COLO668 (cell line): ENCODE data around the gene COL4A2.
"Not testable (repeated sequence)": the region's sequence is repeated elsewhere in the genome, so short reads cannot be mapped to it uniquely, and the experiment has no call there.

ENCODE experiments used
- DNase-seq: peaks from one replicate; lab custom pipeline; 2025; ENCODE audit not compliant: unreplicated experiment; lab: John Stamatoyannopoulos, UW

Gene COL4A2

GRCh38 chr13:110306340-110306959 is 634 bp upstream of the COL4A2 start:
- DNase-seq: no peak

- peak; percentile 53 for DNase-seq
Observed at GRCh38 chr13:110307767-110308655, 927 bp downstream of the COL4A2 start.

DNA sequence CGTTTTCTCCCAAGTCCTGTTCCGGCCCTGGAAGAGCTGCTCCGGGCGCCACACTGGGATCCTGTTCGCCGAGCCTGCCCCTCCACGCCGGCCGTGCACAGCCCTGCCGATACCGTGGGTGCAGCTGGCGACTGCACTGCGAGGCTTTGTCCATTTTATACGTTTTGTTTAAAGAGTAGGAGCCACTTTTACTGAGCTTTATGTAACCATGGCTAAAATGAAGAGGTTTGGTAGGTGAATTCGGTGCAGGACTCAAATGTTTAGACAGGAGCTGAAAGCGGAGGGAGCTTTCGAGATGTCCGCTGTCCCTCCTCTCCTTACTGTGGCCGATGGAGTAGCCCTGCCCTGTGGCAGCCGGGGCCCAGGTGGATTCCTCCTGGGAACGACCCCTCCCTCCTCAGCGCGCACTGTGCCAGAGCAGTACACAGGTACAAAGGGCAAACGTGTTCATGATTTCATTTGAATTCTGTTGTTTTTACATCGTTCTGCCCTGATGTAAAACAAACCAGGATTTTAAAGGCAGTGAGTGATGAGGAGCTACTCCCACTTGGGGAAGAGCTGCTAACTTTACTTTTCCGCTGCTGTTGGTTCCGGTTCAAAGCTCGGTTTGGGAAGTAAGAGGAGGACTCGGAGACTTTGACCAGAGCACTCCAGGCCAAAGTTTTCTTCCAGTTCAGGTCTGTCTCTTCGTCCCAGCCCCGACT is 1.7 kb downstream of the COL4A2 start:
- DNase-seq: peak; percentile 54

DNA sequence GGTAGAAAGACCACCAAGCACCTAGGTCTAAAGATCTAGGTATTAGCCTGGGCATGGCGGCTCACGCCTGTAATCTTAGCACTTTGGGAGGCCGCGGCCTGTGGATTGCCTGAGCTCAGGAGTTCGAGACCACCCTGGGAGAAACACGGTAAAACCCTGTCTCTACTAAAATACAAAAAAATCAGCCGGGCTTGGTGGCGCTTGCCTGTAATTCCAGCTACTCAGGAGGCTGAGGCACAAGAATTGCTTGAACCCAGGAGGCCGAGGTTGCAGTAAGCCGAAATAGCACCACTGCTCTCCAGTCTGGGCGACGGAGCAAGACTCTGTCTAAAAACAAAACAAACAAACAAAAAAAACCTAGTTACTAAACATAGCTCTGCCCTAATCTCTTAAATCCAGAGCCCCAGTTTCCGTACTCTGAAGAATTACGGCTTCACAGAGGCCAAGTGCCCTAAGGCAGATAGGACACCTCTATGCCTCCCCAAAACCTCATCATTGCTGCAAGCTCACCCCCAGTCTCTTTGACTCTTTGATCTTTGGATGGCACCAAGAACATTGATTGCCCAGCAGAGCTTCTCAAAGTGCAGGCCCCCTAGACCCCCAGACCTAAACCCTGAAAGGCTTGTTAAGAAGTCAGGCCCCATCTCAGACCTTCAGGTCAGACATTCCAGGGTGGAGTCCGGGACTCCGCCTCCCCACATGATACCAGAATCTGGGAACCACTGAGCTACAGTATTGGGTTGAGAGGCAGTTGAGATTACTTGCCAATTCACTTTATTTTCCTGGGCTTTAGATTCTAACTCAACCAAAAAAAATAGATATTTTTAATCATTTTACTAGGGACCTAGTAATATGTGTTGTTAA is 2.8 kb downstream of the COL4A2 start:
- DNase-seq: no peak

- no peak for DNase-seq
Observed at GRCh38 chr13:110310541-110311442, 3.7 kb downstream of the COL4A2 start.

GRCh38 chr13:110311443-110312338 is 4.6 kb downstream of the COL4A2 start:
- DNase-seq: no peak

- DNase-seq: no peak
Observed at GRCh38 chr13:110312339-110313031, 5.4 kb downstream of the COL4A2 start.

DNA sequence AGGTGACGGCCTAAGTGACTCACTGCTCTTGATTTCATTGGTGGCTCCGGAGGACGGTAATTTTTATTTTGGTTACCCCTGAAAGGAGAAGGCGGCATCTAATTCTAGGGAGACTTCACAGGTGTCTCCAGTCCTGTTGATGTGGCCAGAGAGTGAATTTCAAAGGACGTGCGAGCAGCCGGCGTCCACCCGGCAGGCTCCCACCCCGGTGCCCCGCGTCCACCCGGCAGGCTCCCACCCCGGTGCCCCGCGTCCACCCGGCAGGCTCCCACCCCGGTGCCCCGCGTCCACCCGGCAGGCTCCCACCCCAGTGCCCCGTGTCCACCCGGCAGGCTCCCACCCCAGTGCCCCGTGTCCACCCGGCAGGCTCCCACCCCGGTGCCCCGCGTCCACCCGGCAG is 6.2 kb downstream of the COL4A2 start:
- not testable (repeated sequence) for DNase-seq

GRCh38 chr13:110313733-110314132 is 6.6 kb downstream of the COL4A2 start:
- not testable (repeated sequence) for DNase-seq

- no peak for DNase-seq
Observed at GRCh38 chr13:110314516-110315245, 7.6 kb downstream of the COL4A2 start.

DNA sequence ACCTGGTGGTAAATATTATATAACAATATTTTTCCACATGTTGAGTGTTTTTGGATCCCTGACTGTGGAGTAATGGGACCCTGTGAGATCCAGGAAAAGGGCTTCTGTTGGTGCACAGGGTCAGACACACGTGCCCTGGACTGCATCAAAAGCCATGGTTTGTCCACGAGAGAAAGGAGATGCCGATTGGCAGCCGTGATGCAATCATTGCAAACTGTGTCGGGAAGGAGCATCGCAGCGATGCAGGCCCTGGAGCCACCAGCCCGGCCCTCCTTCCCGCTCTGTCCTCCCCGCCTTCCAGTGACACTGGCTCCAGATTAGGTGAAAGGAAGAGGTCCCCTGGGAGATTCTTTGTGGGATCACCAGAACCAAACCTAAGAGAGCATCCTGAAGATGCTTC is 9.1 kb downstream of the COL4A2 start:
- DNase-seq: no peak

- DNase-seq: no peak
Observed at GRCh38 chr13:110317093-110317492, 10.0 kb downstream of the COL4A2 start.

DNA sequence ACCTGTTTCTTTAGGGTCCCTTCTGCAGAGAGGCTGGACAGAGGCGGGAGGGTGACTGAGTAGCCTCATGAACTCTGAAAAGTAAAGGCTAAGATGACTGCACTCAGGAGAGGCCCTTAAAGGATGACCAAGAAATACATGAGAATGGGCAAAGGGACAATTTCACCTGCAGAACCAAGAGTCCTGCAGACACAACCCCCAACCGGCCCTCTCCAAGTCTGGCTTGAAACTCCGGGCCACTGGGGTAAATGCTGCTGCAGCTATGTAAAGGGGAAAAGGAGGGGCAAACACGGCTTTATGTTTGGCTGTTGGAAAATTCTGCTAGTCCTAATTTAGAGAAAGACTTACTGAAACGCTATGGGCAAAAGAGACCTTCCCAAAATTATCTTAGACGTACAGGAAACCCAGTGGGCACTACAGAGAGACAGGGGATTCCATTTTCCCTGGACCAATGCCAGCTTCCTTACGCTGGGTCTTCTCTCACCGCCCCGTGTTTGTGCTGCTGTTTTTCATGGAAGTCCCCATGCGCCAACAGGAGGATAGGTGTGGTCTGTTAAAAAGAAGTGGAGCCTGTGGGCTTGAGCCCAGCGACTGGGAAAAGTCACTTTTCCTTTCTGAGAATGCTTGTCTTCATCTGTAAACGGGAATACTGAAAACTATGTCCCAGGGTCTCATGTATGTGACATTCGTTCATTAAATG is 10.6 kb downstream of the COL4A2 start:
- no peak for DNase-seq

- no peak for DNase-seq
Observed at GRCh38 chr13:110318920-110319319, 11.8 kb downstream of the COL4A2 start.

- DNase-seq: no peak
Observed at GRCh38 chr13:110319397-110319773, 12.3 kb downstream of the COL4A2 start.

DNA sequence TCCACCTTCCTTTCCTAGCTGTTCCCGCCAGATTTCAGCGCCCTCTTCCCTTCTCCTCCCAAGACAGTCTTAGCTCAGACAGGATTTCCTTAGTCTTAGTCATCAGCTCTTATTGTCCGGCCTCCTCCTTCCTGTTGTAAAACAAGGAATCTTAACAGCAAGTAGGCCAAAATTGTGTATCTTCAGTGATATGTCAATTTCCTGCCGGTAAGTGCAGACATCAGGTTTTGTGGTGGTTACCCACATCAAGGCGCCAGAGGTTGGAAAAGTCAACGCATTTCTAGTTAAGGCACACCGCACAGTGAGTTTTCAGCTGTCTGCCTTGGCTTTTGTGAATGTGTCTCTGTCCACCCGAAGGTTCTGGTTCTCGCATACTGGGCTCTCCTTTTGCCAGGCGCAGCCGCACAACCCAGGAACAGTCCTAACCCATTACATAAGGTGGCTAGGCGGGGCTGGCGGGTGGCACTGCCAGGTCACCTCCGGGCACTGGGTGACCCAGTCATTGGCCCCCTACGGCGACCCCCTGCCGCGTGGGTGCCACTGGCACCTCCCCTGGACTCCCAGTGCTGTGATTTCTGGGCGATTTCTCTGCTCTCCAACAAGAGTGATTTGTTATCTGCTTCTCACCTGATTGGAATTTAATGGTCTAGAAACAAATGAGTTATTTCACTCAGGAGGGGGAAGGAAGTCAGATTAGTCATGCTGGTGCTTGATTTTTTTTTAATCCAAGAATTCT is 12.9 kb downstream of the COL4A2 start:
- no peak for DNase-seq
